ENCODE data around the gene TRIM8. TPM values are rescaled to one million over a fixed set of nuclear protein-coding genes. Genes with fewer than 3 reads are reported as not detected.
"Not testable (repeated sequence)": the region's sequence is repeated elsewhere in the genome, so short reads cannot be mapped to it uniquely, and the experiment has no call there.

The TRIM8 gene
- total RNA-seq, 2 experiments from 2014 or later = 54.7 to 55.1 TPM

GRCh38 chr10:102675666-102676533 lies 31.6 kb downstream of the TRIM8 start:
- no peaks in the 10 kb centered on the region for H3K36me3 Mint-ChIP-seq
- ATAC-seq (ENCODE audit: low read depth) (no peak), DNase-seq (no peak)
- H3K4me3 Mint-ChIP-seq = peak overlapping the region; percentile 25
- peak overlapping the region; percentile 10 for H3K27ac Mint-ChIP-seq
- H3K9me3 Mint-ChIP-seq = no peaks in the 10 kb centered on the region
- peaks cover 36% of the 10 kb centered on the region for H3K4me1 Mint-ChIP-seq
- H3K27me3 Mint-ChIP-seq = no peaks in the 10 kb centered on the region
- POLR2A ChIA-PET = interaction anchor here (0.9 to 9.1 kb wide), 8 partner anchors 16 to 243 kb away, joined by 3 to 94 read pairs (median 10); partner anchors contain the start of genes ACTR1A, ARL3, CUEDC2 and SFXN2

GRCh38 chr10:102676534-102677315 lies 32.4 kb downstream of the TRIM8 start:
- Mint-ChIP-seq H3K27ac (no peak overlapping the region), H3K9me3 (no peaks in the 10 kb centered on the region), H3K36me3 (peaks cover 5% of the 10 kb centered on the region), H3K4me3 (no peak overlapping the region), H3K4me1 (peaks cover 41% of the 10 kb centered on the region), H3K27me3 (no peaks in the 10 kb centered on the region)
- DNase-seq = no peak
- no peak for ATAC-seq (ENCODE audit: low read depth)
- POLR2A ChIA-PET = interaction anchor here (3.2 to 9.1 kb wide), 4 partner anchors 17 to 37 kb away, joined by 15 to 94 read pairs (median 54); partner anchors contain the start of genes ARL3, SFXN2 and TRIM8

GRCh38 chr10:102677331-102678067 lies 33.2 kb downstream of the TRIM8 start:
- no peak for DNase-seq
- Mint-ChIP-seq H3K4me1 (peaks cover 48% of the 10 kb centered on the region), H3K27ac (no peak overlapping the region), H3K27me3 (no peaks in the 10 kb centered on the region), H3K9me3 (no peaks in the 10 kb centered on the region), H3K4me3 (no peak overlapping the region), H3K36me3 (peaks cover 12% of the 10 kb centered on the region)
- ATAC-seq (ENCODE audit: low read depth) = no peak
- POLR2A ChIA-PET = interaction anchor here (0.6 to 6.6 kb wide), 2 partner anchors 16 to 36 kb away, joined by 4 to 40 read pairs; partner anchors contain the start of genes ARL3 and SFXN2

GRCh38 chr10:102678068-102678400 lies 33.8 kb downstream of the TRIM8 start:
- POLR2A ChIA-PET = interaction anchor here (6.6 kb wide), 1 partner anchor 36 kb away, joined by 40 read pairs; the partner anchor contains the start of genes ARL3 and SFXN2
- no peak for ATAC-seq (ENCODE audit: low read depth)
- Mint-ChIP-seq H3K27me3 (no peaks in the 10 kb centered on the region), H3K4me3 (no peak overlapping the region), H3K4me1 (peaks cover 46% of the 10 kb centered on the region), H3K27ac (no peak overlapping the region), H3K36me3 (peaks cover 12% of the 10 kb centered on the region), H3K9me3 (no peaks in the 10 kb centered on the region)
- DNase-seq = no peak

- DNase-seq = no peak
- no peak for ATAC-seq (ENCODE audit: low read depth)
- Mint-ChIP-seq H3K27ac (no peak overlapping the region), H3K4me3 (no peak overlapping the region), H3K27me3 (no peaks in the 10 kb centered on the region), H3K4me1 (peaks cover 42% of the 10 kb centered on the region), H3K36me3 (peaks cover 12% of the 10 kb centered on the region), H3K9me3 (no peaks in the 10 kb centered on the region)
- POLR2A ChIA-PET = interaction anchor here (6.6 kb wide), 1 partner anchor 35 kb away, joined by 40 read pairs; the partner anchor contains the start of genes ARL3 and SFXN2
Measured at GRCh38 chr10:102678842-102679289, 34.6 kb downstream of the TRIM8 start.

GRCh38 chr10:102679596-102679995 lies 35.3 kb downstream of the TRIM8 start:
- peaks cover 12% of the 10 kb centered on the region for H3K36me3 Mint-ChIP-seq
- POLR2A ChIA-PET = interaction anchor here (6.6 kb wide), 1 partner anchor 34 kb away, joined by 40 read pairs; the partner anchor contains the start of genes ARL3 and SFXN2
- H3K9me3 Mint-ChIP-seq = no peaks in the 10 kb centered on the region
- DNase-seq (no peak), ATAC-seq (ENCODE audit: low read depth) (no peak)
- peaks cover 35% of the 10 kb centered on the region for H3K4me1 Mint-ChIP-seq
- no peak overlapping the region for H3K27ac Mint-ChIP-seq
- no peaks in the 10 kb centered on the region for H3K27me3 Mint-ChIP-seq
- H3K4me3 Mint-ChIP-seq = no peak overlapping the region

GRCh38 chr10:102681696-102682095 lies 37.4 kb downstream of the TRIM8 start:
- H3K27ac Mint-ChIP-seq = no peak overlapping the region
- POLR2A ChIA-PET = interaction anchor here (1.2 to 2.2 kb wide), 2 partner anchors 14 to 36 kb away, joined by 6 to 8 read pairs; no protein-coding TSS in a partner anchor
- H3K9me3 Mint-ChIP-seq = no peaks in the 10 kb centered on the region
- no peaks in the 10 kb centered on the region for H3K27me3 Mint-ChIP-seq
- H3K36me3 Mint-ChIP-seq = peaks cover 17% of the 10 kb centered on the region
- H3K4me1 Mint-ChIP-seq = peaks cover 19% of the 10 kb centered on the region
- no peak for DNase-seq
- peak overlapping the region; percentile 27 for H3K4me3 Mint-ChIP-seq
- ATAC-seq (ENCODE audit: low read depth) = peak; percentile 60

GRCh38 chr10:102682416-102682815 lies 38.1 kb downstream of the TRIM8 start:
- H3K27me3 Mint-ChIP-seq = no peaks in the 10 kb centered on the region
- peaks cover 19% of the 10 kb centered on the region for H3K4me1 Mint-ChIP-seq
- POLR2A ChIA-PET = interaction anchor here (0.9 to 2.2 kb wide), 2 partner anchors 10 to 37 kb away, joined by 3 to 8 read pairs; no protein-coding TSS in a partner anchor
- H3K4me3 Mint-ChIP-seq = peak overlapping the region; percentile 47
- H3K27ac Mint-ChIP-seq = no peak overlapping the region
- DNase-seq (no peak), ATAC-seq (ENCODE audit: low read depth) (no peak)
- H3K9me3 Mint-ChIP-seq = no peaks in the 10 kb centered on the region
- H3K36me3 Mint-ChIP-seq = peaks cover 17% of the 10 kb centered on the region

- Mint-ChIP-seq H3K27ac (no peak overlapping the region), H3K36me3 (peaks cover 19% of the 10 kb centered on the region), H3K4me3 (no peak overlapping the region), H3K9me3 (no peaks in the 10 kb centered on the region), H3K27me3 (no peaks in the 10 kb centered on the region), H3K4me1 (peaks cover 19% of the 10 kb centered on the region)
- POLR2A ChIA-PET = interaction anchor here (0.9 kb wide), 1 partner anchor 10 kb away, joined by 3 read pairs; no protein-coding TSS in a partner anchor
- ATAC-seq (ENCODE audit: low read depth) (no peak), DNase-seq (no peak)
Measured at GRCh38 chr10:102682981-102683380, 38.7 kb downstream of the TRIM8 start.

GRCh38 chr10:102683736-102684135 lies 39.5 kb downstream of the TRIM8 start:
- peaks cover 15% of the 10 kb centered on the region for H3K4me1 Mint-ChIP-seq
- no peak overlapping the region for H3K27ac Mint-ChIP-seq
- no peaks in the 10 kb centered on the region for H3K27me3 Mint-ChIP-seq
- H3K36me3 Mint-ChIP-seq = peaks cover 20% of the 10 kb centered on the region
- DNase-seq (no peak), ATAC-seq (ENCODE audit: low read depth) (no peak)
- no peaks in the 10 kb centered on the region for H3K9me3 Mint-ChIP-seq
- POLR2A ChIA-PET = no interaction called here
- no peak overlapping the region for H3K4me3 Mint-ChIP-seq

- DNase-seq (no peak), ATAC-seq (ENCODE audit: low read depth) (no peak)
- no peaks in the 10 kb centered on the region for H3K4me1 Mint-ChIP-seq
- peaks cover 8% of the 10 kb centered on the region for H3K36me3 Mint-ChIP-seq
- H3K27ac Mint-ChIP-seq = no peak overlapping the region
- H3K4me3 Mint-ChIP-seq = no peak overlapping the region
- no peaks in the 10 kb centered on the region for H3K27me3 Mint-ChIP-seq
- POLR2A ChIA-PET = no interaction called here
- H3K9me3 Mint-ChIP-seq = no peaks in the 10 kb centered on the region
Measured at GRCh38 chr10:102691285-102692066, 47.2 kb downstream of the TRIM8 start.

- H3K27me3 Mint-ChIP-seq; H3K9me3 Mint-ChIP-seq; H3K27ac Mint-ChIP-seq; POLR2A ChIA-PET; ATAC-seq (ENCODE audit: low read depth); H3K4me3 Mint-ChIP-seq; DNase-seq; H3K4me1 Mint-ChIP-seq: not testable (repeated sequence)
- peaks cover 24% of the 10 kb centered on the region for H3K36me3 Mint-ChIP-seq
Measured at GRCh38 chr10:102695401-102695800, 51.1 kb downstream of the TRIM8 start.

Data from activated naive CD8-positive, alpha-beta T cell treated with anti-CD3 and anti-CD28 coated beads, Interleukin-2, amount 10 ng/mL, durations not matched to agents 7 days and 5 days (primary cell).